ENCODE results near the gene SLC4A7.
"Not testable (repeated sequence)": the region's sequence is repeated elsewhere in the genome, so short reads cannot be mapped to it uniquely, and the experiment has no call there.

Gene SLC4A7

GRCh38 chr3:27484015-27484844, at the start of gene SLC4A7:
TSS of gene SLC4A7 (minus strand) at chr3:27484384. CDS start at chr3:27484126, 258 bp downstream.
- peak within 1 kb of the TSS; percentile 79 for H3K4me3 ChIP-seq (ENCODE audit: low read depth, low read length)

DNA sequence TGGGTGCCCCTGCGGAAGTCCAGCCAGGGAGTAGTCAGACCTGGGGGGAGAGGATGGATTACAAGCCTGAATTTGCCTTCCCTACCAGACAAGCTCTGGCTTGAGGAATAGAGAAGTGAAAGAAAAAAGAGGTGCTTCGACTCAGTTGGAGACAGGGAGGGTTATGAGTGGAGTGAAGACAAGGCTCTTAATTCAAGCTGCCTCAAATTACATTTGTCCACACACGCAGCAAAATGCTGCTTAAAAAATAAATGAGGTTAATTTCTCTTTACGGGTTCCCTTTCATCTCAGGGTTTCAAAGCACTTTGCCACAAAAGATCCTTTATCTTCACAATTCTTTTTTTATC, 49.0 kb upstream of the SLC4A7 start:
- no peak overlapping the region for H3K4me3 ChIP-seq (ENCODE audit: low read depth, low read length)

GRCh38 chr3:27532426-27533260, 48.5 kb upstream of the SLC4A7 start:
- no peak overlapping the region for H3K4me3 ChIP-seq (ENCODE audit: low read depth, low read length)

- not testable (repeated sequence) for H3K4me3 ChIP-seq (ENCODE audit: low read depth, low read length)
Observed at GRCh38 chr3:27531193-27531751, 47.1 kb upstream of the SLC4A7 start.

DNA sequence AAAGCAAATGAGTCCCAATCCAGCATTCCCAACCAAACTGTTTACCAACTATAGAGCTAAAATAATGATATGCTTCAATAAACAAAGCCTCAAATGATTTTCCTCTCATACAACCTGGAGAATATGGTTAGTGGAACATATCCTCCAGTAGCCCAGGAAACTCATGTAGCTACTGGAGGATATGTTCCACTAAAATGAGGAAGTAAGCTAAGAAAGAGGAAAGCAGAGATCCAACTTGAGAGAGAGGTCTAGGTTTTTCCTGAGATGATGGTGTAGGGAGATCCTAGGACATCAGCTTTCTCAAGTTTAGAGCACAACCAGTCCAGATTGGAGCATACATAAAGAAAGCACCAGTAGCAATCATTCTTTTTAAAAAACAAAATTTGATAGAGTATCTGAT, 44.6 kb upstream of the SLC4A7 start:
- no peak overlapping the region for H3K4me3 ChIP-seq (ENCODE audit: low read depth, low read length)

- no peak overlapping the region for H3K4me3 ChIP-seq (ENCODE audit: low read depth, low read length)
Observed at GRCh38 chr3:27526614-27527315, 42.6 kb upstream of the SLC4A7 start.

GRCh38 chr3:27521872-27522265, 37.7 kb upstream of the SLC4A7 start:
- no peak overlapping the region for H3K4me3 ChIP-seq (ENCODE audit: low read depth, low read length)

- no peak overlapping the region for H3K4me3 ChIP-seq (ENCODE audit: low read depth, low read length)
Observed at GRCh38 chr3:27521179-27521871, 37.1 kb upstream of the SLC4A7 start.

DNA sequence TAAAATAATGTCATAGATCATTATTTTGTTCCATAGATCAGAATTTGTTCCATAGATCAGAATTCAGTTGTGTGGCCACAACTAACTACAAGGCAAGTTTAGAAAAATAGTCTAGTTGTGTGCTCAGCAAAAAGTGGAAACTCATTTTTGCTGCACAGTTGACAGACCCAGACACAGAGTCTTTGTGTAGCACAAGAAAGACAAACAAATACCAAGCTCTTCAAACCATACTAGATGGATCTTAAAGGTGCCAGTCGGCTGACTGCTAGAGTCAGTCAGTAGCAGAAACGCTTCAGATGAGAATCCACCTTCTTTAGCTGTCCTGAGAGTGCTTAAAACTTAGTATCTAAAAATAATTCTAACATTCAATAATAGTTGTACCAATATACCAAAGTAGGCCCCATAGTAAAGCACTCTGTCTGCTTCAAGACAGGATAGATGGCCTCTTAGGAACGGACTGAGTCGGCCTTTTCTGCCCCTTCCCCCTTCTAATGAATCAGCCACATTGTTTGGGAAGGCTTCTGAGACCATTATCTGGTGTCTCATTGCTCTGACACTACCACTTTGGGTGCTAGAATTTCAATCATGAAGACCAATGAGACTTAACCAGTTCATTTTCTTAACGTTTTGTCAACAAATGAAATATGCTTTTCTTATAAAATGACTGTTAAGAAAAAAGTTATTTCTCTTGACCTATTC, 27.7 kb upstream of the SLC4A7 start:
- no peak overlapping the region for H3K4me3 ChIP-seq (ENCODE audit: low read depth, low read length)

DNA sequence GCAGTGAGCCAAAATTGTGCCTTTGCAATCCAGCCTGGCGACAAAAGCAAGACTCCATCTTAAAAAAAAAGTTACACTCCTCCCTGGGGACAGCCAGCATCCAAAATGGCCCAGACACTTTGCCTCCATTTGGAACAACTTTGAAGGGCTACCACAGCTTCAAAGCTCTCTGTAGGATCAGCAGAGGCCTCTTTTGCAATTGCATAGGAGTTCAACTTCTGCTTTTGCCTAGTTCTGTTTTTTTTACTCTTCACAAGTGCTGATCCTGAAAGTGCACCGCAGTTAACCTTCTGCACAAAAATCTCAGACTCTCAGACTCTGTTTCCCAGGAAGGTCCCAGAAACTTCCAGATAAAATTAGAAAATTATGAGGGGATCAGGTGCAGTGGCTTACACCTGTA, 25.2 kb upstream of the SLC4A7 start:
- H3K4me3 ChIP-seq (ENCODE audit: low read depth, low read length): no peak overlapping the region

DNA sequence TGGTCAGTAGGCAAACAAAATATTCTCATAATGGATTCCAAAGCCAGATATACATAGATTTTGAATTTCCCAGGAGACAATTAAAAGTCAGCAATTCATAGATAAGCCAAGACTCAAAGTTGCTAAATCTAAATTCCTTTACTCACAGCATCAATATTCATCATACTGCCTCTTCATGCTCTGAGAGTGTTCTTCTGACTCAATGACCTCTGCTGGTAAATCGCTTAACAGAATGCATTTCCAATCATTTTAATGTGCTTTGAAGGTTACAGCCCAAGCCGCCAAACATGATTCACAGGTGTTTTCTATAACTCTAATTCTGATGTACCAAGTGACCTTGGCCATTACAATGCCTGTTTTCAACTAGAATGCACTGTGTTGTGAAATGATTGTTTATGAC, 24.2 kb upstream of the SLC4A7 start:
- no peak overlapping the region for H3K4me3 ChIP-seq (ENCODE audit: low read depth, low read length)

DNA sequence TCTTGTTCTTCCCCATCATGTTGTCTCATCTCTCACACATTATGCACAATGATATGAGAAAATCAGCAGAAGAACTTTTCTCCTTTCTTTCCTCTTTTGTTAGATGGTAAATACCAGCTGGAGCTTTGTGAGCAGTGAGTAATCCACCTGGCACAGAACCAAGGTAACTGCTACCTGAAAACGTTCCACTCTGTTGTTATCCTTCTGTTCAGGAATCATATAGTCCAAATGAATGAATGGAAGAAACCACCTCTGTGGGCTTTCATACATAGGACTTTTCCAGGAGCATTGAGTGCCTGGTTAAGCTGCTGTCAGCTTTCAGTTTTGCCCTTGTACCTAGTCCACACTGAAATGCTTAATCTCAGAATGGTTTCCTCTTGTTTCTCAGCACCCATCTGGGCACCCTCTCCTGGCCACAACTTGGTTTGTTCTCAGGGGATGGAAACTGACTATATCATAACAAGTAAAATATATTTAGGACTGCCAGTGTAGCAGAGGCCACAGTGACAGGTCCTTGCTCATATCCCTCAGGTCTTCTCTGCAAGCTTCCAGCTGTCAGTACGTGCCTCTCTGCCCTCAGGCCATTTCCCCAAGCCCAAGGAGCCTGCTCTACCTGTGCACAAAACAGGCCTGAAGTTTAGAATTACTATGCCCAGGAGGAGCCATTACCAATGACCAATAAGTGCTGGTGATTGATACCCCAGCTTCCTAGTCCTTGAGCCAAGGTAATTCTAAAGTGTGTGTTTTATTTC, 23.5 kb upstream of the SLC4A7 start:
- H3K4me3 ChIP-seq (ENCODE audit: low read depth, low read length): no peak overlapping the region

- H3K4me3 ChIP-seq (ENCODE audit: low read depth, low read length): no peak overlapping the region
Observed at GRCh38 chr3:27507111-27507510, 22.9 kb upstream of the SLC4A7 start.

DNA sequence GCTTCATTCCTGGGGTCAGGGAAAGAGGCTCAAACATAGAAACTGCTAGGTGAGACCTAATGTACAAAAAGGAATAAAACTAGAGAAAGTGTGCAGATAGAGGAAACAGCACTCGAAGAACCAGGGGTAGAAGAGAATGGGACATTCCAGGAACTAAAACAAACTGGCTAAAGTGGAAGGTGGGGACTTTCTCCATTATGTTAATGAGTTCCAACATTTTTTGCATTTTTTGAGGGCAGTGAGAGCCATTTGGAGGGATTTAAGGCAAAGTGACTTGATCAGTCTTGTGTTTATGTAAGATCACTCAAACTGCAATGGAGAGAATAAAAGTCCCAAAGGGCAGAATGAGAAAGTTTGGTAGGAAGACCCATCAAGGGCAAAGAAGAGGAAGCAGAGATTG, 20.6 kb upstream of the SLC4A7 start:
- no peak overlapping the region for H3K4me3 ChIP-seq (ENCODE audit: low read depth, low read length)

DNA sequence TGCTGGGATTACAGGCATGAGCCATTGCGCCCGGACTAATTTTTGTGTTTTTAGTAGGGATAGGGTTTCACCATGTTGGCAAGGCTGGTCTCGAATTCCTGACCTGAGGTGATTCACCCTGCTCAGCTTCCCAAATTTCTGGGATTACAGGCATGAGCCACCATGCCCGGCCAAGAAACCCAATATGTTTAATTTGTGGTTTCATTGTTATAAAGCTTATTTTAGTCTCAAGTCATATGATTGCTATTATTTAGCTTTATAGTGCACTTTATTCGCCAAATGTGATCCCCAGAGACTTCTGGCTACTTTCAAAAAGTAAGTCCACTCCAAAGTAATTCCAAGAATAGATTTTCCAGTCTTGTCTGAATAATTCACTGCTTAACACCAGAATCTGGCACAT, 19.3 kb upstream of the SLC4A7 start:
- H3K4me3 ChIP-seq (ENCODE audit: low read depth, low read length): no peak overlapping the region

DNA sequence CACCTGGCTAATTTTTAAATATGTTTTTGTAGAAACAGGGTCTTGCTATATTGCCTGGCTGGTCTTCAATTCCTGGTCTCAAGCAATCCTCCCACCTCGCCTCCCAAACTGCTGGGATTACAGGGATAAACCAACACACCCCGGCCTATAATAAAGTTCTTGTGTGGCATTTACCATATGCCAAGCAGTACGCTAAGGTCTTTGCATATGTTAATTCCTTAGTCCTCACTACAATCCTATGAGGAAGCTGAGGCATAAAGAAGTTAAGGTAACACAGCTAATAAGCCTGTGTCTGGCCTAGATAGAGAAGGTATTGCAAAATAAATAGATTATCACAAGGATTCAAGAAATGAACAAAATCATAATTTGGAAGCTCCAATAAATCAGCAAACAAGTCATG, 17.6 kb upstream of the SLC4A7 start:
- no peak overlapping the region for H3K4me3 ChIP-seq (ENCODE audit: low read depth, low read length)

GRCh38 chr3:27500986-27501385, 16.8 kb upstream of the SLC4A7 start:
- H3K4me3 ChIP-seq (ENCODE audit: low read depth, low read length): no peak overlapping the region

DNA sequence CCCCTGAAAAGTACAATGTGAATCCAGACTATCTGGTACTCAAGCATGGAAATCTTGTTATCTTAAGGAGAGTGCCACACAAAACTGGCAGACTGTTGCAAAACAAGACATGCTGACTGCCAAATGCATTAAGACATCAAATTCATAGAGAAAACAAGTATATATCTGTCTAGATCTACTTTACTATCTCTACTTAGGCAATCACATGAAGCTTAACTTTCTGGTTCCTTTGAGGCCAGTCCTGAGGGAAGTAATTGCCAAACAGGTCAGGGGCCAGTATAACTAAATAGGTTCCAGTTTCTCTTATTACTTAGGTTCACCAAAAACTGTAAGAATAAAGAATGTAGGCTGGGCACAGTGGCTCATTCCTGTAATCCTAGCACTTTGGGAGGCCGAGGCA, 15.9 kb upstream of the SLC4A7 start:
- H3K4me3 ChIP-seq (ENCODE audit: low read depth, low read length): no peak overlapping the region

DNA sequence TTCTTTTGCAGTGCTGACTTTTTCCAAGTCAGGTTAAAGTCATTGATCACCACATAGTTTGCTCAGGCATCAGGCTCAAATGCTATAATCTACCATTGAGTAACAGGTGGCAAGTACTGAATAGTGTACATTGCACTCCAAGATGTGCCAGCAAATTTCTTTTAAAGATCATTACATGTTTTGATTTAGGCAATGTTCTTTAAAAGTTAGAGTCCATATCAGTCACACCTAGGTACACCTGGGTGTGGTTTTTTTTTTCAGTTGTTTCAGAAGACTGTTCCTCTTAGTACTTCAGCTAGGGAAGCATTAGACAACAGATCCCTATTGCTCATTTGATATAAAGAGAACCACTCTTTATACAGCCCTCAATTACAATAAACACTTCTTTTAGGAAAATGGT, 10.6 kb upstream of the SLC4A7 start:
- no peak overlapping the region for H3K4me3 ChIP-seq (ENCODE audit: low read depth, low read length)

Data from iPS-11a (cell line).